SK-N-MC (cell line): ENCODE data around the gene TUNAR.

Source experiments
- EZH2 ChIP-seq: fragments of 200-600 bp; sonication (generic); IDR thresholded peaks from one replicate; pipeline ENCODE4 v1.6.1; 2017; ENCODE audit warnings: antibody characterized with exemption
- POLR2AphosphoS5 ChIP-seq: IDR thresholded peaks from 2 replicates; pipeline ENCODE4 v1.6.1; 2012; ENCODE audit warnings: mild to moderate bottlenecking, low read depth, low read length, borderline replicate concordance

- TF ChIP-seq EZH2 (no peak), POLR2AphosphoS5 (no peak)
These were observed 34.8 kb downstream of the TUNAR start for GRCh38 chr14:95911456-95911855.
